ENCODE data around the gene FBXO34. TPM values are rescaled to one million over a fixed set of nuclear protein-coding genes. Genes with fewer than 3 reads are reported as not detected.
"Not testable (repeated sequence)": the region's sequence is repeated elsewhere in the genome, so short reads cannot be mapped to it uniquely, and the experiment has no call there.

The FBXO34 gene
- total RNA-seq, 2 experiments from 2014 or later: 15.1 to 15.9 TPM

- no peaks in the 10 kb centered on the region for H3K27me3 Mint-ChIP-seq
- H3K4me3 Mint-ChIP-seq: no peak overlapping the region
- H3K36me3 Mint-ChIP-seq: peaks cover 3% of the 10 kb centered on the region
- H3K27ac Mint-ChIP-seq: peak overlapping the region; percentile 51
- H3K9me3 Mint-ChIP-seq: no peaks in the 10 kb centered on the region
- DNase-seq: no peak
- H3K4me1 Mint-ChIP-seq: peaks cover 52% of the 10 kb centered on the region
Measured at GRCh38 chr14:55340482-55340881, 69.3 kb downstream of the FBXO34 start.

GRCh38 chr14:55341781-55342180 is 70.6 kb downstream of the FBXO34 start:
- Mint-ChIP-seq H3K9me3 (no peaks in the 10 kb centered on the region), H3K27me3 (no peaks in the 10 kb centered on the region), H3K4me1 (peaks cover 48% of the 10 kb centered on the region), H3K27ac (no peak overlapping the region), H3K4me3 (no peak overlapping the region), H3K36me3 (peaks cover 3% of the 10 kb centered on the region)
- DNase-seq: no peak

- not testable (repeated sequence) for H3K27ac Mint-ChIP-seq, H3K27me3 Mint-ChIP-seq, DNase-seq, H3K36me3 Mint-ChIP-seq, H3K9me3 Mint-ChIP-seq, H3K4me3 Mint-ChIP-seq
- peaks cover 35% of the 10 kb centered on the region for H3K4me1 Mint-ChIP-seq
Measured at GRCh38 chr14:55344582-55345163, 73.5 kb downstream of the FBXO34 start.

DNA sequence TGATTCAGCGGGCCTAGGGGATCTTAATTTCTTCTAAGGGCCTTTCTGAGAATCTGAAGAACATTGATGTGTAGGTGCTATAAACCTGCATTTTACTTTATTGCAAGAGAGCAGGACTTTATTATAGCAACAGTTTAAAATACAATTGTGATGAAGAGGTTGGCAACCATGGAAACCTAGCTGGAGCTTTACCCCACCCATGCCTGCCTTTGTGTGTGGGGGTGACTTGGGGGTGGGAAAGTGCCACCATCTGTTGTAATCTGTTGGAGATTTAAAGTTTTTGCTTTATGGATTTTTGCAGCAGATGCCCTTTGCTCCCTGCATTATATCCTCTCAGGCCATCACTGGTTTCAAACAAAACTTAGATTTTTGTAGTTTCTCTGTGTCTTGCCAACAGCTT is 75.8 kb downstream of the FBXO34 start:
- peaks cover 5% of the 10 kb centered on the region for H3K36me3 Mint-ChIP-seq
- no peaks in the 10 kb centered on the region for H3K27me3 Mint-ChIP-seq
- H3K4me3 Mint-ChIP-seq: no peak overlapping the region
- no peak for DNase-seq
- H3K4me1 Mint-ChIP-seq: peaks cover 15% of the 10 kb centered on the region
- no peak overlapping the region for H3K27ac Mint-ChIP-seq
- no peaks in the 10 kb centered on the region for H3K9me3 Mint-ChIP-seq

- peaks cover 5% of the 10 kb centered on the region for H3K36me3 Mint-ChIP-seq
- DNase-seq: no peak
- no peaks in the 10 kb centered on the region for H3K9me3 Mint-ChIP-seq
- peaks cover 14% of the 10 kb centered on the region for H3K4me1 Mint-ChIP-seq
- no peaks in the 10 kb centered on the region for H3K27me3 Mint-ChIP-seq
- H3K27ac Mint-ChIP-seq: no peak overlapping the region
- H3K4me3 Mint-ChIP-seq: no peak overlapping the region
Measured at GRCh38 chr14:55347748-55348147, 76.5 kb downstream of the FBXO34 start.

- Mint-ChIP-seq H3K36me3 (peaks cover 5% of the 10 kb centered on the region), H3K27ac (no peak overlapping the region), H3K9me3 (no peaks in the 10 kb centered on the region), H3K27me3 (no peaks in the 10 kb centered on the region), H3K4me3 (no peak overlapping the region), H3K4me1 (peaks cover 15% of the 10 kb centered on the region)
- DNase-seq: no peak
Measured at GRCh38 chr14:55348766-55349453, 77.7 kb downstream of the FBXO34 start.

GRCh38 chr14:55349565-55349964 is 78.3 kb downstream of the FBXO34 start:
- H3K9me3 Mint-ChIP-seq: no peaks in the 10 kb centered on the region
- H3K4me1 Mint-ChIP-seq: peaks cover 19% of the 10 kb centered on the region
- H3K27me3 Mint-ChIP-seq: no peaks in the 10 kb centered on the region
- no peak overlapping the region for H3K4me3 Mint-ChIP-seq
- H3K27ac Mint-ChIP-seq: no peak overlapping the region
- H3K36me3 Mint-ChIP-seq: peaks cover 5% of the 10 kb centered on the region
- no peak for DNase-seq

DNA sequence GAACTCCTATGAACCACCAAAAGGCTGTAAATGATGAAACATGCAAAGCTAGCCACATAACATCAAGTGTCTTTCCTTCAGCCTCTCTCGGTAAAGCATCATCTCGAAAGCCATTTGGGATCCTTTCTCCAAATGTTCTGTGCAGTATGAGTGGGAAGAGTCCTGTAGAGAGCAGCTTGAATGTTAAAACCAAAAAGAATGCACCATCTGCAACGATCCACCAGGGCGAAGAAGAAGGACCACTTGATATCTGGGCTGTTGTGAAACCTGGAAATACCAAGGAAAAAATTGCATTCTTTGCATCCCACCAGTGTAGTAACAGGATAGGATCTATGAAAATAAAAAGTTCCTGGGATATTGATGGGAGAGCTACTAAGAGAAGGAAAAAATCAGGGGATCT is 79.2 kb downstream of the FBXO34 start:
- H3K4me1 Mint-ChIP-seq: peaks cover 17% of the 10 kb centered on the region
- peaks cover 5% of the 10 kb centered on the region for H3K36me3 Mint-ChIP-seq
- H3K27me3 Mint-ChIP-seq: no peaks in the 10 kb centered on the region
- H3K4me3 Mint-ChIP-seq: no peak overlapping the region
- DNase-seq: no peak
- no peak overlapping the region for H3K27ac Mint-ChIP-seq
- no peaks in the 10 kb centered on the region for H3K9me3 Mint-ChIP-seq

DNA sequence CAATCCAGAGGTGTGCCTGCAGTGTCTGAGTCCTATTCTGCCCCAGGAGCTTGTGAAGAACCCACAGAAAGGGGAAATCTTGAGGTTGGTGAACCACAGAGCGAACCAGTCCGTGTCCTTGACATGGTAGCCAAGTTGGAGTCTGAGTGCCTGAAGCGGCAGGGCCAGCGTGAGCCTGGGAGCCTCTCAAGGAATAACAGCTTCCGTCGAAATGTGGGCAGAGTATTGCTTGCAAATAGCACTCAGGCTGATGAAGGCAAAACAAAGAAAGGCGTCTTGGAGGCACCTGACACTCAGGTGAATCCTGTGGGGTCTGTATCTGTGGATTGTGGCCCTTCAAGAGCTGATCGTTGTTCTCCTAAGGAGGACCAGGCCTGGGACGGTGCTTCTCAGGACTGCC is 79.9 kb downstream of the FBXO34 start:
- H3K27ac Mint-ChIP-seq: no peak overlapping the region
- no peak overlapping the region for H3K4me3 Mint-ChIP-seq
- H3K36me3 Mint-ChIP-seq: peaks cover 5% of the 10 kb centered on the region
- DNase-seq: no peak
- peaks cover 17% of the 10 kb centered on the region for H3K4me1 Mint-ChIP-seq
- H3K27me3 Mint-ChIP-seq: no peaks in the 10 kb centered on the region
- H3K9me3 Mint-ChIP-seq: no peaks in the 10 kb centered on the region

- H3K4me1 Mint-ChIP-seq: peaks cover 14% of the 10 kb centered on the region
- H3K27me3 Mint-ChIP-seq: no peaks in the 10 kb centered on the region
- H3K4me3 Mint-ChIP-seq: no peak overlapping the region
- no peak for DNase-seq
- H3K27ac Mint-ChIP-seq: no peak overlapping the region
- no peaks in the 10 kb centered on the region for H3K9me3 Mint-ChIP-seq
- H3K36me3 Mint-ChIP-seq: peaks cover 5% of the 10 kb centered on the region
Measured at GRCh38 chr14:55352201-55352600, 81.0 kb downstream of the FBXO34 start.

GRCh38 chr14:55353686-55354467 is 82.7 kb downstream of the FBXO34 start:
- Mint-ChIP-seq H3K4me3 (no peak overlapping the region), H3K27me3 (no peaks in the 10 kb centered on the region), H3K36me3 (peaks cover 5% of the 10 kb centered on the region), H3K27ac (peak overlapping the region; percentile 69), H3K4me1 (peaks cover 13% of the 10 kb centered on the region), H3K9me3 (no peaks in the 10 kb centered on the region)
- DNase-seq: no peak

GRCh38 chr14:55354500-55354899 is 83.3 kb downstream of the FBXO34 start:
- Mint-ChIP-seq H3K27ac (no peak overlapping the region), H3K36me3 (peaks cover 5% of the 10 kb centered on the region), H3K4me3 (no peak overlapping the region), H3K4me1 (peaks cover 9% of the 10 kb centered on the region), H3K9me3 (no peaks in the 10 kb centered on the region), H3K27me3 (no peaks in the 10 kb centered on the region)
- DNase-seq: peak; percentile 23

GRCh38 chr14:55355922-55356321 is 84.7 kb downstream of the FBXO34 start:
- no peak overlapping the region for H3K4me3 Mint-ChIP-seq
- H3K36me3 Mint-ChIP-seq: peaks cover 4% of the 10 kb centered on the region
- no peak for DNase-seq
- no peaks in the 10 kb centered on the region for H3K27me3 Mint-ChIP-seq
- no peak overlapping the region for H3K27ac Mint-ChIP-seq
- H3K9me3 Mint-ChIP-seq: peaks cover 1% of the 10 kb centered on the region
- peaks cover 9% of the 10 kb centered on the region for H3K4me1 Mint-ChIP-seq

DNA sequence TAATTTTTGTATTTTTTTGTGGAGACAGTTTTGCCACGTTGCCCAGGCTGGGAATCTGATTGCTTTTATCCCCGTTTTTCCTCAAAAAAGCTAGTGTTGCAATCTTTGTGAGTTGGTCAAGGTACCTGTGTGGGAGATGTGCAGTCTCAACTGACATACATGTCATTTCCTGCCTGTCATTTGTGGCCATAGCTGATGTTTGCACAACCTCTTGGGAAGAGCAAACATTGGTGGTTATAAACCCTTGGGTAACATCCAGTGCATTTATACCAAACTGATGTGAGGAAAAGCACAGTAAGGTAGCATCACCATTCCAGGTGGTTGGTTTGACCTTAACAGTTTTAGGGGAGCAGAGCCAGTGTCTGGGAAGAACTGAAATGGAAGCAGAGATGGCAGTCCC is 85.7 kb downstream of the FBXO34 start:
- Mint-ChIP-seq H3K9me3 (peaks cover 1% of the 10 kb centered on the region), H3K4me1 (peaks cover 11% of the 10 kb centered on the region), H3K4me3 (no peak overlapping the region), H3K27ac (no peak overlapping the region), H3K27me3 (no peaks in the 10 kb centered on the region), H3K36me3 (peaks cover 4% of the 10 kb centered on the region)
- no peak for DNase-seq

DNA sequence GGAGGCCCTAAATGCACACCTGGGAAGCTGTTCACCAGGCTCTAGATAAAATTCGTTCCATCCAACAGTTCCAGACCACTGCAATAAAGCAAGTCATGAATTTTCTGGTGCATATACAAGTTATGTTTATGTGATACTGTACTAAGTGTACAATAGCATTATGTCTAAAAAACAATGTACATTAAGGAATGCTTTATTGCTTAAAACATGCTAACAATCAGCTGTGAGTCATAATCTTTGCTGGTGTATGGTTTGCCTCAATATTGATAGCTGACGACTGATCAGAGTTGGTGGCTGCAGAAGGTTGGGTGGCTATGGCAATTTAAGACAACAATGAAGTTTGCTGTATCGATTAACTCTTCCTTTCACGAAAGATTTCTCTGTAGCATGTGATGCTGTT is 88.1 kb downstream of the FBXO34 start:
- Mint-ChIP-seq H3K27ac (no peak overlapping the region), H3K4me3 (no peak overlapping the region)
- DNase-seq: no peak

More for the DNA sequence above, 88.1 kb downstream of the FBXO34 start:
- H3K4me1 Mint-ChIP-seq: peaks cover 6% of the 10 kb centered on the region
- H3K9me3 Mint-ChIP-seq: peaks cover 1% of the 10 kb centered on the region
- peaks cover 11% of the 10 kb centered on the region for H3K36me3 Mint-ChIP-seq
- H3K27me3 Mint-ChIP-seq: no peaks in the 10 kb centered on the region

Data from activated naive CD8-positive, alpha-beta T cell treated with anti-CD3 and anti-CD28 coated beads for 36 hours (primary cell).